H1 (cell line): ENCODE measurements around the gene APPL2. TPM values are rescaled to one million over a fixed set of nuclear protein-coding genes. Genes with fewer than 3 reads are reported as not detected.

ENCODE experiments used
- CTCF ChIA-PET: fragments of 300-600 bp; sonication (Branson Sonifier 250); formaldehyde crosslinking; loops from one replicate; lab custom pipeline; 2021; ENCODE audit not compliant: partially characterized antibody; lab: Charles Lee
- POLR2A ChIA-PET: fragments of 300-600 bp; sonication (Branson Sonifier 250); formaldehyde crosslinking; loops from one replicate; lab custom pipeline; 2021; ENCODE audit warnings: inconsistent platforms; ENCODE audit not compliant: partially characterized antibody; lab: Charles Lee
- DNase-seq, 2 experiments: peaks; one replicate each; pipeline versions ENCODE4 v3.0.0 to v3.0.0-alpha.2; 2010 to 2022; ENCODE audit warnings: low spot score in 2 of 2, low read depth in 1 of 2, mixed read lengths in 1 of 2
- FAIRE-seq: peaks from 2 replicates; lab custom pipeline; 2011; peaks lifted over from hg19 to GRCh38; lab: Jason Lieb, UNC
- H2AFZ ChIP-seq: 2 replicates; pipeline ENCODE4 v1.8.1; 2012; ENCODE audit warnings: low read length, inconsistent platforms
- H2AK5ac ChIP-seq: 2 replicates; pipeline ENCODE4 v1.6.1; 2013; ENCODE audit warnings: low read depth, low read length
- H2BK120ac ChIP-seq: replicated peaks from 2 replicates; pipeline ENCODE3; 2013; ENCODE audit warnings: low read depth, low read length, inconsistent platforms
- H2BK12ac ChIP-seq: 2 replicates; pipeline ENCODE4 v1.6.1; 2013; ENCODE audit warnings: low read depth, low read length
- H2BK15ac ChIP-seq: 2 replicates; pipeline ENCODE4 v1.6.1; 2013; ENCODE audit warnings: low read length
- H2BK20ac ChIP-seq: 2 replicates; pipeline ENCODE4 v1.6.1; 2013; ENCODE audit warnings: low read length
- H2BK5ac ChIP-seq: 2 replicates; pipeline ENCODE4 v1.6.1; 2013; ENCODE audit warnings: low read depth, low read length
- H3K14ac ChIP-seq: 2 replicates; pipeline ENCODE4 v1.6.1; 2013; ENCODE audit warnings: inconsistent platforms; ENCODE audit not compliant: insufficient read length
- H3K18ac ChIP-seq: 2 replicates; pipeline ENCODE4 v1.6.1; 2013; ENCODE audit warnings: low read length; ENCODE audit errors: extremely low read depth
- H3K23ac ChIP-seq: 2 replicates; pipeline ENCODE4 v1.6.1; 2013; ENCODE audit warnings: inconsistent platforms; ENCODE audit not compliant: insufficient read length
- H3K23me2 ChIP-seq: 2 replicates; pipeline ENCODE4 v1.6.1; 2013; ENCODE audit warnings: low read depth, low read length
- H3K27ac ChIP-seq: 2 replicates; pipeline ENCODE4 v1.6.1; 2011; ENCODE audit warnings: low read depth, low read length, inconsistent platforms
- H3K27me3 ChIP-seq, 4 experiments: replicated peaks in 1 of 4; 1 replicate in 1 of 4; 2 replicates in 3 of 4; pipeline versions ENCODE4 v1.6.1 to v1.8.1; 2011 to 2013; ENCODE audit warnings: low read length in 3 of 4, mild to moderate bottlenecking in 3 of 4, inconsistent platforms in 2 of 4, mixed read lengths in 2 of 4, moderate library complexity in 1 of 4; ENCODE audit not compliant: control insufficient read depth in 3 of 4, insufficient read depth in 3 of 4; ENCODE audit errors: extremely low read depth in 1 of 4
- H3K36me3 ChIP-seq, 4 experiments: 2 replicates each; pipeline versions ENCODE4 v1.6.1 to v1.8.1; 2011 to 2013; ENCODE audit warnings: mild to moderate bottlenecking in 4 of 4, low read length in 3 of 4, moderate library complexity in 2 of 4, control low read depth in 1 of 4, inconsistent platforms in 1 of 4; ENCODE audit not compliant: insufficient read depth in 4 of 4, control insufficient read depth in 2 of 4
- H3K4ac ChIP-seq: replicated peaks from 2 replicates; pipeline ENCODE3; 2013; ENCODE audit warnings: low read length, low read depth, mixed read lengths, inconsistent platforms; ENCODE audit not compliant: insufficient read length
- H3K4me1 ChIP-seq, 4 experiments: replicated peaks in 1 of 4; 1 replicate in 1 of 4; 2 replicates in 3 of 4; pipeline versions ENCODE4 v1.6.1 to v1.8.1; 2011 to 2013; ENCODE audit warnings: low read length in 3 of 4, inconsistent platforms in 2 of 4, mixed read lengths in 1 of 4; ENCODE audit not compliant: insufficient read depth in 4 of 4, control insufficient read depth in 3 of 4
- H3K4me2 ChIP-seq, 2 experiments: 2 replicates each; pipeline versions ENCODE4 v1.6.1 to v1.8.1; 2011 to 2013; ENCODE audit warnings: low read depth in 2 of 2, low read length in 2 of 2, control low read depth in 1 of 2, inconsistent platforms in 1 of 2, mild to moderate bottlenecking in 1 of 2; ENCODE audit not compliant: insufficient read depth in 1 of 2
- H3K4me3 ChIP-seq, 4 experiments: fragments of 200-600, 300-600 bp in 1 of 4; sonication (generic), shearing (Covaris generic), sonication (Bioruptor Twin) in 1 of 4; 2 replicates each; pipeline versions ENCODE4 v1.5.1 to v1.8.1; 2011 to 2016; ENCODE audit warnings: low read length in 4 of 4, low read depth in 3 of 4, control low read depth in 2 of 4, inconsistent platforms in 2 of 4, mild to moderate bottlenecking in 2 of 4, mixed read lengths in 1 of 4, moderate library complexity in 1 of 4; ENCODE audit not compliant: insufficient read depth in 2 of 4; ENCODE audit errors: extremely low read depth in 1 of 4
- H3K56ac ChIP-seq: replicated peaks from 2 replicates; pipeline ENCODE3; 2013; ENCODE audit warnings: low read depth, mild to moderate bottlenecking, mixed read lengths, low read length, inconsistent platforms; ENCODE audit not compliant: insufficient read length
- H3K79me1 ChIP-seq: 2 replicates; pipeline ENCODE4 v1.6.1; 2013; ENCODE audit warnings: low read depth, low read length, control low read depth
- H3K79me2 ChIP-seq, 2 experiments: 2 replicates each; pipeline versions ENCODE4 v1.6.1 to v1.8.1; 2012 to 2013; ENCODE audit warnings: low read length in 2 of 2, mild to moderate bottlenecking in 2 of 2, inconsistent platforms in 1 of 2; ENCODE audit not compliant: insufficient read depth in 2 of 2, control insufficient read depth in 1 of 2
- H3K9ac ChIP-seq, 4 experiments: replicated peaks in 1 of 4; 1 replicate in 1 of 4; 2 replicates in 3 of 4; pipeline versions ENCODE4 v1.6.1 to v1.8.1; 2011 to 2013; ENCODE audit warnings: low read depth in 3 of 4, low read length in 3 of 4, control low read depth in 2 of 4, mild to moderate bottlenecking in 2 of 4, moderate library complexity in 2 of 4, inconsistent platforms in 1 of 4; ENCODE audit errors: extremely low read depth in 1 of 4
- H3K9me3 ChIP-seq, 2 experiments: 2 replicates each; pipeline versions ENCODE4 v1.6.1 to v1.8.1; 2012 to 2013; ENCODE audit warnings: mild to moderate bottlenecking in 2 of 2, moderate library complexity in 2 of 2, control low read depth in 1 of 2, inconsistent platforms in 1 of 2, low read depth in 1 of 2, low read length in 1 of 2, mixed read lengths in 1 of 2; ENCODE audit not compliant: insufficient read depth in 2 of 2
- H4K20me1 ChIP-seq, 2 experiments: replicated peaks in 1 of 2; 2 replicates each; pipeline versions ENCODE3 to v1.8.1; 2011 to 2013; ENCODE audit warnings: inconsistent platforms in 2 of 2, low read length in 2 of 2, mild to moderate bottlenecking in 1 of 2; ENCODE audit not compliant: insufficient read depth in 2 of 2, control insufficient read depth in 1 of 2
- H4K5ac ChIP-seq: 2 replicates; pipeline ENCODE4 v1.6.1; 2013; ENCODE audit warnings: low read length, low read depth, mixed read lengths, inconsistent platforms; ENCODE audit not compliant: insufficient read length
- H4K8ac ChIP-seq: 2 replicates; pipeline ENCODE4 v1.8.0; 2013; ENCODE audit warnings: mild to moderate bottlenecking, moderate library complexity, low read length, inconsistent platforms; ENCODE audit not compliant: insufficient read depth; ENCODE audit errors: extremely low read depth
- H4K91ac ChIP-seq: replicated peaks from 2 replicates; pipeline ENCODE3; 2013; ENCODE audit warnings: low read length, mixed read lengths, inconsistent platforms; ENCODE audit not compliant: insufficient read length
- BACH1 ChIP-seq: IDR thresholded peaks from 2 replicates; pipeline ENCODE4 v1.6.1; 2012; ENCODE audit warnings: low read length, improper control_type of control experiment
- KDM1A ChIP-seq: fragments of 200-600, 300-600 bp; sonication (generic); IDR thresholded peaks from 2 replicates; pipeline ENCODE4 v1.7.1; 2016; ENCODE audit warnings: mild to moderate bottlenecking, low read length, borderline replicate concordance
- POU5F1 ChIP-seq: IDR thresholded peaks from 2 replicates; pipeline ENCODE4 v1.6.1; 2011; ENCODE audit warnings: low read depth, mild to moderate bottlenecking, low read length, moderate library complexity
- USF2 ChIP-seq: IDR thresholded peaks from 2 replicates; pipeline ENCODE4 v1.6.1; 2011; ENCODE audit warnings: low read length, improper control_type of control experiment
- WGBS, 2 experiments: shearing (Covaris generic) in 1 of 2; methylation state at CpG; one replicate each; pipeline versions ENCODE4 v1.1.6 to v1.1.7; 2013 to 2015; ENCODE audit warnings: low lambda C conversion rate in 2 of 2, mixed read lengths in 2 of 2, inconsistent platforms in 1 of 2, low coverage in 1 of 2, missing lambda C conversion rate in 1 of 2; ENCODE audit not compliant: insufficient replicate concordance in 2 of 2, insufficient coverage in 1 of 2, insufficient read length in 1 of 2; ENCODE audit errors: extremely low coverage in 1 of 2, missing lambda C conversion rate in 1 of 2; 5-methylcytosine and 5-hydroxymethylcytosine counted together
- polyA plus RNA-seq, 7 experiments: library from polyadenylated mRNA; depleted of rRNA in 3 of 7; stranded (reverse) in 5 of 7; unstranded in 2 of 7; fragments of >200 nt in 5 of 7; fragments of 200-250 nt in 2 of 7; gene quantifications; 1 replicate in 5 of 7; 2 replicates in 1 of 7; 4 replicates in 1 of 7; pipeline versions ENCODE4 v1.2.1 to v1.2.3, GENCODE V29; 2011 to 2013; ENCODE audit warnings: missing spikeins in 2 of 7, mixed read lengths in 2 of 7
- total RNA-seq: library from RNA; stranded (reverse); fragmentation: NEBNext Ultra II Directional; extraction: Animal tissue kit (Norgen Biotek cat#: 25700); gene quantifications from 2 replicates; pipeline ENCODE4 v1.2.1, GENCODE V29; 2021
- TF ChIP-seq, protein P1 (sequence below): IDR thresholded peaks from 2 replicates; pipeline ENCODE4 v1.6.1; 2012; ENCODE audit warnings: low read length, inconsistent platforms

APPL2 gene
- total and polyA plus RNA-seq, 2 of the 8 experiments (the other 6 are each of a cell fraction or from before 2014, with no cell fraction given) = 8.9 to 22.9 TPM

GRCh38 chr12:105222726-105223351 is 13.1 kb downstream of the APPL2 start:
- H4K91ac ChIP-seq = no peak overlapping the region
- H3K23me2 ChIP-seq = no peaks in the 10 kb centered on the region
- 0 out of 7 replicates have a peak, but pooled peaks cover 0 to 5% (median 0%) of the 10 kb centered on the region in 4 experiments for H3K4me1 ChIP-seq
- no peak for FAIRE-seq
- H2BK15ac ChIP-seq = no peak overlapping the region
- no peak overlapping the region for H4K5ac ChIP-seq
- 90% methylated on average over 13 of the region's 13 CpGs; no CpG with 5 or more reads in 1 of the 2 experiments for WGBS, 2 experiments
- no peak overlapping the region for H2BK5ac ChIP-seq
- H4K8ac ChIP-seq = no peak overlapping the region
- H3K4me3 ChIP-seq = no peak overlapping the region
- no peak overlapping the region for H2AFZ ChIP-seq
- H4K20me1 ChIP-seq = no peaks in the 10 kb centered on the region
- H3K14ac ChIP-seq = no peak overlapping the region
- H3K36me3 ChIP-seq = no peaks in the 10 kb centered on the region; a peak in 5 of 8 replicates
- no peak overlapping the region for H3K23ac ChIP-seq
- H3K4ac ChIP-seq = no peak overlapping the region
- H3K79me1 ChIP-seq = no peaks in the 10 kb centered on the region; the same call in 1 of the 2 replicates
- H3K79me2 ChIP-seq = no peaks in the 10 kb centered on the region
- H3K9ac ChIP-seq = no peak overlapping the region
- ChIA-PET POLR2A (interaction anchor here (1.0 to 1.3 kb wide), 2 partner anchors 13 to 154 kb away, joined by 3 to 6 read pairs; partner anchors contain the start of gene APPL2), CTCF (no interaction called here)
- H2BK120ac ChIP-seq = no peak overlapping the region
- no peak for DNase-seq
- 0 out of 2 replicates have a peak overlapping the region, but pooled peaks have one; percentile 13 for H3K27ac ChIP-seq
- H3K18ac ChIP-seq = no peak overlapping the region
- no peak overlapping the region for H2AK5ac ChIP-seq
- no peaks in the 10 kb centered on the region for H3K27me3 ChIP-seq
- no peaks in the 10 kb centered on the region for H3K9me3 ChIP-seq
- no peak overlapping the region for H3K56ac ChIP-seq
- no peak overlapping the region for H2BK20ac ChIP-seq
- no peak overlapping the region for H2BK12ac ChIP-seq
- H3K4me2 ChIP-seq = no peak overlapping the region
- TF ChIP-seq BACH1 = no peak
- TF ChIP-seq, protein P1, sequence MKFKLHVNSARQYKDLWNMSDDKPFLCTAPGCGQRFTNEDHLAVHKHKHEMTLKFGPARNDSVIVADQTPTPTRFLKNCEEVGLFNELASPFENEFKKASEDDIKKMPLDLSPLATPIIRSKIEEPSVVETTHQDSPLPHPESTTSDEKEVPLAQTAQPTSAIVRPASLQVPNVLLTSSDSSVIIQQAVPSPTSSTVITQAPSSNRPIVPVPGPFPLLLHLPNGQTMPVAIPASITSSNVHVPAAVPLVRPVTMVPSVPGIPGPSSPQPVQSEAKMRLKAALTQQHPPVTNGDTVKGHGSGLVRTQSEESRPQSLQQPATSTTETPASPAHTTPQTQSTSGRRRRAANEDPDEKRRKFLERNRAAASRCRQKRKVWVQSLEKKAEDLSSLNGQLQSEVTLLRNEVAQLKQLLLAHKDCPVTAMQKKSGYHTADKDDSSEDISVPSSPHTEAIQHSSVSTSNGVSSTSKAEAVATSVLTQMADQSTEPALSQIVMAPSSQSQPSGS = no peak
- TF ChIP-seq KDM1A = no peak
- no peak for TF ChIP-seq POU5F1
- TF ChIP-seq USF2 = no peak
